Stomach smooth muscle (tissue), 2 donors: ENCODE measurements around the gene AGMO.
"Not testable (repeated sequence)": the region's sequence is repeated elsewhere in the genome, so short reads cannot be mapped to it uniquely, and the experiment has no call there.

ENCODE experiments used
- H3K27ac ChIP-seq: one replicate; pipeline ENCODE4 v1.7.0; 2013; ENCODE audit warnings: mild to moderate bottlenecking, low read length, inconsistent platforms
- H3K27me3 ChIP-seq, 2 donors: one replicate each; pipeline ENCODE4 v1.7.0; 2013; ENCODE audit warnings: low read length in 2 of 2; ENCODE audit not compliant: insufficient read depth in 2 of 2, control insufficient read depth in 1 of 2
- H3K36me3 ChIP-seq, 2 donors: one replicate each; pipeline ENCODE4 v1.7.0; 2013; ENCODE audit warnings: low read length in 2 of 2; ENCODE audit not compliant: control insufficient read depth in 2 of 2, insufficient read depth in 2 of 2
- H3K4me1 ChIP-seq: one replicate; pipeline ENCODE4 v1.7.0; 2013; ENCODE audit warnings: low read length; ENCODE audit not compliant: control insufficient read depth, insufficient read depth
- H3K4me3 ChIP-seq, 2 donors: one replicate each; pipeline ENCODE4 v1.7.0; 2013; ENCODE audit warnings: low read length in 2 of 2
- H3K9ac ChIP-seq, 2 donors: one replicate each; pipeline ENCODE4 v1.7.0; 2013; ENCODE audit warnings: low read length in 2 of 2, mild to moderate bottlenecking in 1 of 2
- H3K9me3 ChIP-seq, 2 donors: one replicate each; pipeline ENCODE4 v1.7.0; 2013; ENCODE audit warnings: low read length in 2 of 2; ENCODE audit not compliant: control insufficient read depth in 2 of 2
- donor health status: healthy.
- donor health status: Pancreatic carcinoma.

The AGMO gene

GRCh38 chr7:15303357-15303756, 258.5 kb downstream of the AGMO start:
- no peak overlapping the region for H3K4me3 ChIP-seq
- no peaks in the 10 kb centered on the region for H3K36me3 ChIP-seq
- H3K27me3 ChIP-seq, result no peaks in the 10 kb centered on the region
- H3K4me1 ChIP-seq, result no peaks in the 10 kb centered on the region
- H3K9ac ChIP-seq, result no peak overlapping the region
- no peak overlapping the region for H3K27ac ChIP-seq
- H3K9me3 ChIP-seq, result no peaks in the 10 kb centered on the region

- H3K36me3 ChIP-seq, H3K9me3 ChIP-seq, H3K27ac ChIP-seq, H3K4me3 ChIP-seq, H3K27me3 ChIP-seq, H3K9ac ChIP-seq, H3K4me1 ChIP-seq: not testable (repeated sequence)
These were observed 260.8 kb downstream of the AGMO start for GRCh38 chr7:15300986-15301385.

- Histone ChIP-seq H3K9ac (no peak overlapping the region), H3K9me3 (no peaks in the 10 kb centered on the region), H3K4me1 (no peaks in the 10 kb centered on the region), H3K27me3 (no peaks in the 10 kb centered on the region), H3K27ac (no peak overlapping the region), H3K36me3 (no peaks in the 10 kb centered on the region), H3K4me3 (no peak overlapping the region)
These were observed 269.7 kb downstream of the AGMO start for GRCh38 chr7:15292138-15292537.

GRCh38 chr7:15291699-15292098, 270.1 kb downstream of the AGMO start:
- Histone ChIP-seq H3K27me3 (no peaks in the 10 kb centered on the region), H3K36me3 (no peaks in the 10 kb centered on the region), H3K9me3 (no peaks in the 10 kb centered on the region), H3K4me3 (no peak overlapping the region), H3K4me1 (no peaks in the 10 kb centered on the region), H3K27ac (no peak overlapping the region), H3K9ac (no peak overlapping the region)

- H3K27ac ChIP-seq, result no peak overlapping the region
- no peak overlapping the region for H3K9ac ChIP-seq
- no peaks in the 10 kb centered on the region for H3K36me3 ChIP-seq
- no peak overlapping the region for H3K4me3 ChIP-seq
- H3K27me3 ChIP-seq, result no peaks in the 10 kb centered on the region
- no peaks in the 10 kb centered on the region for H3K4me1 ChIP-seq
- H3K9me3 ChIP-seq, result no peaks in the 10 kb centered on the region
These were observed 273.1 kb downstream of the AGMO start for GRCh38 chr7:15288741-15289140.

- Histone ChIP-seq H3K4me1 (no peaks in the 10 kb centered on the region), H3K27me3 (no peaks in the 10 kb centered on the region), H3K36me3 (no peaks in the 10 kb centered on the region), H3K4me3 (no peak overlapping the region), H3K27ac (no peak overlapping the region), H3K9ac (no peak overlapping the region), H3K9me3 (no peaks in the 10 kb centered on the region)
These were observed 277.4 kb downstream of the AGMO start for GRCh38 chr7:15284396-15284795.

- Histone ChIP-seq H3K9me3 (peaks cover 3 to 4% of the 10 kb centered on the region in 2 donors), H3K4me1 (no peaks in the 10 kb centered on the region)
These were observed 281.6 kb downstream of the AGMO start for GRCh38 chr7:15280078-15280733.

GRCh38 chr7:15279640-15280039, 282.2 kb downstream of the AGMO start:
- Histone ChIP-seq H3K9me3 (peaks cover 3 to 4% of the 10 kb centered on the region in 2 donors), H3K27ac (no peak overlapping the region), H3K27me3 (no peaks in the 10 kb centered on the region), H3K4me3 (no peak overlapping the region), H3K9ac (no peak overlapping the region), H3K36me3 (no peaks in the 10 kb centered on the region), H3K4me1 (no peaks in the 10 kb centered on the region)

More at GRCh38 chr7:15280078-15280733, 281.6 kb downstream of the AGMO start:
- Histone ChIP-seq H3K36me3 (no peaks in the 10 kb centered on the region), H3K27me3 (no peaks in the 10 kb centered on the region), H3K9ac (no peak overlapping the region), H3K4me3 (no peak overlapping the region), H3K27ac (no peak overlapping the region)

GRCh38 chr7:15257689-15258088, 304.1 kb downstream of the AGMO start:
- Histone ChIP-seq H3K4me3 (no peak overlapping the region), H3K27me3 (no peaks in the 10 kb centered on the region), H3K4me1 (no peaks in the 10 kb centered on the region), H3K27ac (no peak overlapping the region), H3K36me3 (no peaks in the 10 kb centered on the region), H3K9ac (no peak overlapping the region), H3K9me3 (no peaks in the 10 kb centered on the region)

DNA sequence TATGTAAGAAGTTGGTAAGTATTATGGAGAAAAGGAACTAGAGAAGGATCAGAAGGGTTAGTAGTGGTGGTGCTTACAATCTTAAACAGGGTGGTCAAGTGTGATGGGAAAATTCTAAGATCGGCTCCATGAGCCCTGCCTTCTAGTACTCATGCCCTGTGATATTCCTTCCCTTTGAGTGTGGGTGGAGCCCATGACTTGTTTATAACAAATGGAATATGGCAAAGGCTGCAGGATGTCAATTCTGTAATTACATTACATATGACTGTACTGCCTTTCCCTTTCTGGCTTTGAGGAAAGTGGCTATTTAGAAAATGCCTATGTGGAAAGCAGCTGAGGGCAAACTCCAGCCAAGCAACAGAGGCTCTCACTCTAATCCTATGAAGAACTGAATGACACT, 309.6 kb downstream of the AGMO start:
- Histone ChIP-seq H3K4me1 (no peaks in the 10 kb centered on the region), H3K4me3 (no peak overlapping the region), H3K9ac (no peak overlapping the region), H3K27me3 (no peaks in the 10 kb centered on the region), H3K36me3 (no peaks in the 10 kb centered on the region), H3K27ac (no peak overlapping the region), H3K9me3 (no peaks in the 10 kb centered on the region)

- Histone ChIP-seq H3K36me3 (no peaks in the 10 kb centered on the region), H3K27ac (no peak overlapping the region), H3K4me3 (no peak overlapping the region), H3K4me1 (no peaks in the 10 kb centered on the region), H3K27me3 (no peaks in the 10 kb centered on the region), H3K9me3 (no peaks in the 10 kb centered on the region), H3K9ac (no peak overlapping the region)
These were observed 313.3 kb downstream of the AGMO start for GRCh38 chr7:15248514-15248913.
